D721Med (cell line): ENCODE results near the gene RAPGEF1.

Source experiments
- DNase-seq: peaks from one replicate; pipeline ENCODE4 v3.0.0; 2011; ENCODE audit warnings: low spot score; ENCODE audit not compliant: insufficient read length
- FAIRE-seq: peaks from 2 replicates; lab custom pipeline; 2011; peaks lifted over from hg19 to GRCh38; lab: Jason Lieb, UNC
- TF ChIP-seq, protein P1 (sequence below): IDR thresholded peaks from 2 replicates; pipeline ENCODE4 v1.5.1; 2012; ENCODE audit warnings: mild to moderate bottlenecking, control low read depth; ENCODE audit not compliant: insufficient read depth; ENCODE audit errors: missing control alignments

The RAPGEF1 gene

GRCh38 chr9:131640438-131641137 lies 99.3 kb downstream of the RAPGEF1 start:
- no peak for FAIRE-seq
- no peak for DNase-seq
- TF ChIP-seq, protein P1, sequence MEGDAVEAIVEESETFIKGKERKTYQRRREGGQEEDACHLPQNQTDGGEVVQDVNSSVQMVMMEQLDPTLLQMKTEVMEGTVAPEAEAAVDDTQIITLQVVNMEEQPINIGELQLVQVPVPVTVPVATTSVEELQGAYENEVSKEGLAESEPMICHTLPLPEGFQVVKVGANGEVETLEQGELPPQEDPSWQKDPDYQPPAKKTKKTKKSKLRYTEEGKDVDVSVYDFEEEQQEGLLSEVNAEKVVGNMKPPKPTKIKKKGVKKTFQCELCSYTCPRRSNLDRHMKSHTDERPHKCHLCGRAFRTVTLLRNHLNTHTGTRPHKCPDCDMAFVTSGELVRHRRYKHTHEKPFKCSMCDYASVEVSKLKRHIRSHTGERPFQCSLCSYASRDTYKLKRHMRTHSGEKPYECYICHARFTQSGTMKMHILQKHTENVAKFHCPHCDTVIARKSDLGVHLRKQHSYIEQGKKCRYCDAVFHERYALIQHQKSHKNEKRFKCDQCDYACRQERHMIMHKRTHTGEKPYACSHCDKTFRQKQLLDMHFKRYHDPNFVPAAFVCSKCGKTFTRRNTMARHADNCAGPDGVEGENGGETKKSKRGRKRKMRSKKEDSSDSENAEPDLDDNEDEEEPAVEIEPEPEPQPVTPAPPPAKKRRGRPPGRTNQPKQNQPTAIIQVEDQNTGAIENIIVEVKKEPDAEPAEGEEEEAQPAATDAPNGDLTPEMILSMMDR: no peak

DNA sequence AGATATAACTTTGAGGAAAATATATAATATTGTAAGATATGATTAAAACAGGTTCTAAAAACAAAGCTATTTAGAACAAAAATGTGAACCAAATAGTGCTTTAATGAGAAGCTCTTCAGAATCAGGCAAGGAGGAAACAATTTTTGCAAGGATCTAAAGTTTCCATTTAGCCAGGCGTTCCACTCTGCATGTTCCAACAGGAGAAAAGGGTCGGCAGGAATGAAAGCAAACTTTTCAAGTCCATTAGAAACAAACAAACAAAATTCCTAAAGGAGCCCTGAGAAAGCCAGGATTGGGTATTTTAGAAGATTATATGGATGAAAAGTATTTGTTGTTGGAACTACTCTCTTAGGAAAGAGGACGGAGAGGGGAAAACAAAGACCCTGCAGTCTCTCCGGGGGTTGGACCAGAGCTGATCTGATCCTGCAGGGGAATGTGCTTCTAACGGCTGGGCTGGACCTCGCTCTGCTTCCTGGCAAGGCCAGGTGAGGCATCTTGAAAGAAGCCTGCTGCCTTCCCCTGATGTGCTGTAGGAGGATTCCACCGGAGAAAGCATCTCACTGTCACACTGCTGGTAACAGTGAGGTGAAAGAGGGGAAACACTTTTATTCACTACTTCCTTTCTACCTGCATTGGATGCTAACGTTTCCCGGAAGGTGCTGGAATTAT lies 100.0 kb downstream of the RAPGEF1 start:
- no peak for FAIRE-seq
- no peak for DNase-seq
- TF ChIP-seq, protein P1: no peak

DNA sequence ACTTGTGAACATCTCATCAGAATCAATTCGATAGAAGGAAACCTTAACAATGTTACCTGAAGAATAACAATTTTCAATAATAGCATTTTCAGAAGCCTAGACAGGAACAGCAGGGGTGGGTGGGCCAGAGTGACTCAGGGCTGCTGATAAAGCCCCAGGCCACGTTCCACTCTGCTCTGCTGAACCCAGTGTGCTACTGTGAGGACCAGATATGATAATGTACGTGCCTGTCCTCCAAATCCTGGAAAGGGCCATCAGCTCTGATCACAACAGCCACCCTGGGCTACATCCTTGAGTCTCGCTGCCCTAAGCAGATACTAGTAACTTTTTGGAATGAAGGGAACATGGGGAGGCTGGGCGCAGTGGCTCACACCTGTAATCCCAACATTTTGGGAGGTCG lies 103.3 kb downstream of the RAPGEF1 start:
- DNase-seq: no peak
- FAIRE-seq: no peak
- TF ChIP-seq, protein P1: no peak

GRCh38 chr9:131635892-131636291 lies 104.0 kb downstream of the RAPGEF1 start:
- DNase-seq (no peak), FAIRE-seq (no peak)
- TF ChIP-seq, protein P1: no peak

DNA sequence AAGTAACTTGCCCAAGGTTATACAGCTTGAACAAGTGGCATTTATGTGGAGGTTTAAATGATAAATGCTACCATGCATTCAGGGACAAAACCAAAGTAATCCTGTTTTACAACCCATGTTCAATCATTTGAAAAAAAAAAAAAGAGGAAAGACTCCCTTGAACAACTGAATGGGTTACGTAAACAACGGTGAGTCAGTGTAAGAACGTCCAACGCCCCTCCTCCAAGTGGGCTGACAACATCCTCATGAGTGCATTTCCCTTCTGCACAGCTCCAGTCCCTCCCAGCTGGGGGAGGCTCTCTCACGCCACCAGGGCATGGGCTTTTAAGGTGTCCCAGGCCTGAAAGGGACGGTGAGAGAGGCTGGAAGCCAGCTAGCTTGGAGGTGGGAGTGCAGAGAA lies 104.6 kb downstream of the RAPGEF1 start:
- FAIRE-seq: no peak
- TF ChIP-seq, protein P1: no peak
- no peak for DNase-seq

- DNase-seq: no peak
Observed at GRCh38 chr9:131633491-131634031, 106.3 kb downstream of the RAPGEF1 start.

More at GRCh38 chr9:131633491-131634031, 106.3 kb downstream of the RAPGEF1 start:
- TF ChIP-seq, protein P1: no peak
- FAIRE-seq: no peak
